K562 (cell line): ENCODE results near the gene HAS3. TPM values are rescaled to one million over a fixed set of nuclear protein-coding genes. Genes with fewer than 3 reads are reported as not detected.
A peak's percentile ranks its signal among the peaks of the same experiment; 100 is the strongest.

ENCODE experiments used
- ATAC-seq: fragments of 200-7000 bp; cut with Tn5 transposase; 3 replicates; pipeline ENCODE4 v1.9.1; 2020; ENCODE audit warnings: moderate library complexity
- BruUV-seq: library from RNA; stranded (reverse); fragments of 400-500 nt; replicated peaks from 2 replicates; lab custom pipeline; 2021; lab: Mats Ljungman, UMichigan
- CTCF ChIA-PET: fragments of 300-600 bp; formaldehyde crosslinking; extraction: SDS; loops from one replicate; lab custom pipeline; 2021; ENCODE audit warnings: low intra/inter-chr PET ratio; lab: Yijun Ruan, JAX
- POLR2A ChIA-PET: fragments of 300-600, 350-650 bp; sonication (Branson Sonifier 250); formaldehyde crosslinking; extraction: SDS; loops from one replicate; lab custom pipeline; 2021; ENCODE audit warnings: antibody characterized with exemption, inconsistent platforms; lab: Yijun Ruan, JAX
- DNase-seq, 4 experiments: peaks; one replicate each; pipeline versions ENCODE4 v3.0.0 to v3.0.0-alpha.2; 2011 to 2018; ENCODE audit warnings: low spot score in 3 of 4, mixed read lengths in 3 of 4; ENCODE audit errors: extremely low read depth in 1 of 4
- FAIRE-seq: peaks from 2 replicates; lab custom pipeline; 2011; peaks lifted over from hg19 to GRCh38; lab: Jason Lieb, UNC
- H2AFZ ChIP-seq: 2 replicates; pipeline ENCODE4 v1.6.0; 2011; ENCODE audit warnings: low read depth, low read length, control low read depth, inconsistent platforms
- H3K27ac ChIP-seq: fragments of 200-600 bp; 3 replicates; pipeline ENCODE4 v1.8.0; 2011; ENCODE audit warnings: low read depth, mild to moderate bottlenecking, control low read depth, inconsistent platforms, low read length, moderate library complexity, mixed read lengths; ENCODE audit errors: extremely low read depth
- H3K27me3 ChIP-seq, 2 experiments: fragments of 300-600 bp in 1 of 2; 2 replicates in 1 of 2; 3 replicates in 1 of 2; pipeline versions ENCODE4 v1.6.0 to v1.8.0; 2011; ENCODE audit warnings: inconsistent platforms in 2 of 2, low read length in 2 of 2, mild to moderate bottlenecking in 1 of 2, mixed read lengths in 1 of 2, moderate library complexity in 1 of 2; ENCODE audit not compliant: control insufficient read depth in 2 of 2, insufficient read depth in 2 of 2
- H3K36me3 ChIP-seq: fragments of 300-600 bp; 3 replicates; pipeline ENCODE4 v1.8.0; 2011; ENCODE audit warnings: mild to moderate bottlenecking, low read length, inconsistent platforms; ENCODE audit not compliant: control insufficient read depth, insufficient read depth
- H3K4me1 ChIP-seq, 2 experiments: fragments of 200-600 bp in 1 of 2; replicated peaks in 1 of 2; 2 replicates in 1 of 2; 3 replicates in 1 of 2; pipeline versions ENCODE4 v1.5.1 to v1.8.0; 2011; ENCODE audit warnings: inconsistent platforms in 2 of 2, low read length in 2 of 2, mild to moderate bottlenecking in 1 of 2, mixed read lengths in 1 of 2, moderate library complexity in 1 of 2; ENCODE audit not compliant: control insufficient read depth in 2 of 2, insufficient read depth in 2 of 2
- H3K4me2 ChIP-seq: 2 replicates; pipeline ENCODE4 v1.6.1; 2011; ENCODE audit warnings: low read length, control low read depth, inconsistent platforms, mixed read lengths; ENCODE audit not compliant: insufficient read depth
- H3K4me3 ChIP-seq: fragments of 200-600 bp; sonication (generic), shearing (Covaris generic); 2 replicates; pipeline ENCODE4 v1.5.1; 2016; ENCODE audit warnings: control low read depth, inconsistent platforms
- H3K79me2 ChIP-seq: fragments of 200-600 bp; 3 replicates; pipeline ENCODE4 v1.8.0; 2011; ENCODE audit warnings: low read length, inconsistent platforms; ENCODE audit not compliant: control insufficient read depth, insufficient read depth
- H3K9ac ChIP-seq, 2 experiments: 2 replicates each; pipeline versions ENCODE4 v1.6.0 to v1.6.1; 2011; ENCODE audit warnings: low read depth in 2 of 2, low read length in 2 of 2, control low read depth in 1 of 2, inconsistent platforms in 1 of 2, mild to moderate bottlenecking in 1 of 2, mixed read lengths in 1 of 2; ENCODE audit not compliant: insufficient read depth in 1 of 2
- H3K9me1 ChIP-seq: one replicate; pipeline ENCODE4 v1.6.0; 2011; ENCODE audit warnings: inconsistent platforms, mild to moderate bottlenecking, low read length, moderate library complexity; ENCODE audit not compliant: control insufficient read depth, insufficient read depth
- H3K9me3 ChIP-seq: replicated peaks from 2 replicates; pipeline ENCODE4 v1.5.1; 2011; ENCODE audit warnings: low read depth, low read length, inconsistent platforms; ENCODE audit not compliant: control insufficient read depth, insufficient read depth
- H4K20me1 ChIP-seq: replicated peaks from 2 replicates; pipeline ENCODE4 v1.6.1; 2011; ENCODE audit warnings: low read length, inconsistent platforms, mixed read lengths; ENCODE audit not compliant: control insufficient read depth, insufficient read depth
- CC2D1A ChIP-seq: fragments of 450-650 bp; IDR thresholded peaks from 2 replicates; pipeline ENCODE4 v1.6.1; 2017; ENCODE audit warnings: mild to moderate bottlenecking
- L3MBTL2 ChIP-seq: fragments of 450-650 bp; IDR thresholded peaks from 2 replicates; pipeline ENCODE4 v1.6.1; 2016; ENCODE audit warnings: mild to moderate bottlenecking, moderate library complexity
- MEIS2 ChIP-seq: fragments of 450-650 bp; IDR thresholded peaks from 2 replicates; pipeline ENCODE4 v1.6.1; 2014; ENCODE audit warnings: mild to moderate bottlenecking; ENCODE audit not compliant: partially characterized antibody
- MXI1 ChIP-seq: IDR thresholded peaks from 2 replicates; pipeline ENCODE4 v1.6.1; 2011; ENCODE audit warnings: low read depth, mild to moderate bottlenecking, improper control_type of control experiment, low read length
- NONO ChIP-seq, 2 experiments: fragments of 200-400 bp in 1 of 2; fragments of 450-650 bp in 1 of 2; formaldehyde crosslinking in 1 of 2; IDR thresholded peaks; 2 replicates each; pipeline ENCODE4 v1.6.1; 2017; ENCODE audit warnings: low read depth in 2 of 2, mild to moderate bottlenecking in 2 of 2, moderate library complexity in 2 of 2, low read length in 1 of 2
- POLR2A ChIP-seq: fragments of 450-650 bp; conservative IDR thresholded peaks from 2 replicates; pipeline ENCODE4 v1.6.1; 2016
- SAP30 ChIP-seq: fragments of 200-600 bp; sonication (generic); IDR thresholded peaks from 2 replicates; pipeline ENCODE4 v1.6.1; 2012; ENCODE audit warnings: borderline replicate concordance, low read depth, mild to moderate bottlenecking, moderate library complexity, low read length, control low read depth, inconsistent platforms; ENCODE audit not compliant: insufficient read depth, poor library complexity, severe bottlenecking
- TFAM ChIP-seq: fragments of 250-450 bp; sonication (Bioruptor Pico); conservative IDR thresholded peaks from 2 replicates; pipeline ENCODE4 v1.5.0; 2021; ENCODE audit warnings: mild to moderate bottlenecking, moderate library complexity
- VEZF1 ChIP-seq: fragments of 200-800 bp; sonication (Bioruptor generic); IDR thresholded peaks from 2 replicates; pipeline ENCODE4 v1.6.1; 2017; ENCODE audit warnings: missing genetic modification characterization, missing compliant biosample characterization
- ZNF143 ChIP-seq: sonication (generic); formaldehyde crosslinking; IDR thresholded peaks from 2 replicates; pipeline ENCODE4 v1.9.0; 2022; ENCODE audit warnings: mild to moderate bottlenecking, missing genetic modification reagents
- WGBS: fragments of 100-300 bp; shearing (Covaris generic); methylation state at CpG from one replicate; pipeline ENCODE4 v1.1.6; 2016; ENCODE audit warnings: low coverage, mixed read lengths; ENCODE audit not compliant: insufficient coverage; ENCODE audit errors: missing lambda C conversion rate; 5-methylcytosine and 5-hydroxymethylcytosine counted together
- in situ Hi-C: fragments of 300-500 bp; cut with MboI; formaldehyde crosslinking; loops from 4 replicates; pipeline ENCODE4 v1.15.0; 2018; ENCODE audit warnings: inconsistent platforms, mixed read lengths
- intact Hi-C: fragments of 100-400 bp; cut with micrococcal nuclease; formaldehyde crosslinking; loops from 2 replicates; pipeline ENCODE4 v1.14.2; 2022
- polyA plus RNA-seq, 8 experiments: library from polyadenylated mRNA; depleted of rRNA in 4 of 8; stranded (reverse) in 5 of 8; unstranded in 3 of 8; fragments of >200 nt; fragmentation: Nextera tagmentation in 2 of 8; fragmentation: Illumina TruSeq in 1 of 8; extraction: Ambion mirVana in 2 of 8; extraction: Trizol in 1 of 8; gene quantifications; 2 replicates each; pipeline versions ENCODE4 v1.2.1 to v1.2.3, GENCODE V29; 2011 to 2014; ENCODE audit warnings: inconsistent platforms in 1 of 8, missing spikeins in 1 of 8
- total RNA-seq, 7 experiments: library from RNA; depleted of rRNA in 6 of 7; stranded (reverse); fragments of >200 nt in 6 of 7; fragmentation: Illumina TruSeq in 2 of 7; extraction: Trizol in 2 of 7; gene quantifications; 2 replicates each; pipeline versions ENCODE4 v1.2.1 to v1.2.3, GENCODE V29; 2011 to 2021; ENCODE audit warnings: low replicate concordance in 1 of 7
- TF ChIP-seq, protein P1 (sequence below): sonication (generic); formaldehyde crosslinking; IDR thresholded peaks from 2 replicates; pipeline ENCODE4 v1.8.1; 2023; ENCODE audit warnings: missing genetic modification reagents, mild to moderate bottlenecking, borderline replicate concordance
- TF ChIP-seq, protein P2 (sequence below): fragments of 450-650 bp; formaldehyde crosslinking; conservative IDR thresholded peaks from 2 replicates; pipeline ENCODE4 v1.4.0; 2022; ENCODE audit warnings: mild to moderate bottlenecking, missing genetic modification characterization

The HAS3 gene
- total and polyA plus RNA-seq, 9 of the 15 experiments (the other 6 are each of a cell fraction or from before 2014, with no cell fraction given), result 0.04 to 0.33 (median 0.13) TPM; not detected in 1

DNA sequence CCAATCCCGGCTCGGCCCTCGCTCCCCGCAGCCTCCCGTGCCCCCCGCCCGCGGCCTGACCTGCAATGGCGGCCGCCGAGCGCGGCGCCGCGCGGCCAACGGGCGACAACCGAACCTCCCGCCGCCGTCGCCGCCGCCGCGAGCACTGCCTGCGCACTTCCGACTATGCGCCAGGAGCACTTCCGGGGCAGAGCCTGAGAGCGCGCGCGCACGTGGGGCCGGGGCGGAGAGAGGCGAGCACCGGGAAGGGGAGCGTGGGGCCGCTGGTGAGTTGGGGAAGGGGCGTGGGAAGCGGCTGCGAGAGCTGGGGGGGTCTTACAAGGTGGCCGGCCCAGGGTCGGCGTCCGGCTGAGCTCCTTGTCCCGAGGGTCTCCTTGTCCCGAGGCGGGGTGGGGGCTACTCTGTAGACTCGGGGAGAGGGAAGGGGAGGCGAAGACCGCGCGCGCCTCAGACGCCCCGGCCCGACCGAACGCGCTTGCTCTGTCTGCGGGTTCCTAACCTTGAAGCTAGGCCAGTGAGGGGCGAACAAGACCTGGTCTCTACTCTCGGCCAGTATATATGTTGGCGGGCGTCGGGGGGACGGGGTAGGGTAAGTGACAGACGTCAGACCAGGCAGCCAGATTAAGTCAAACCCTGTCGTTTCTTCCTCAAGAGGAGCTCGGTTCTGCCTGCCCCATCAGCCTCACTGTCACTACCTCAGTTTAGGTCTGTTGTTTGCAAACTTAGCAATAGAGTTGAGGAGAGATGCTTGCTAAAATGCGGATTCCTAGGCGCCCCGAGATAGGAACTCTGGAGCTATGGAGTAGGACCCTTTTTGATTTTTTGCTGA lies 27.2 kb downstream of the HAS3 start, which contains the start of the genes CHTF8 and UTP4:
TSS of gene CHTF8 (minus strand) at position 165 of the 829 bp plus-strand sequence. CDS start 11,130 bp downstream, outside the sequence.
TSS of gene UTP4 (plus strand) at position 226 of the 829 bp plus-strand sequence. CDS start 811 bp downstream, outside the sequence.
- no peaks in the 10 kb centered on the region for H3K9me3 ChIP-seq
- H3K4me1 ChIP-seq, result peaks cover 9 to 17% of the 10 kb centered on the region in 2 experiments; a peak in 3 of 5 replicates
- peak; percentile 23 for FAIRE-seq
- H3K36me3 ChIP-seq, result peaks cover 71% of the 10 kb centered on the region
- intact Hi-C loops (no loop called here), in situ Hi-C loops (no loop called here)
- H3K9me1 ChIP-seq, result no peaks in the 10 kb centered on the region
- H3K9ac ChIP-seq, result peak within 1 kb of the TSS; percentile 99
- POLR2A ChIA-PET, result interaction anchor here (0.6 to 1.1 kb wide), 10 partner anchors 9 to 453 kb away, joined by 3 to 5 read pairs (median 3); no protein-coding TSS in a partner anchor
- peak within 1 kb of the TSS; percentile 78 for H2AFZ ChIP-seq
- H3K4me2 ChIP-seq, result peak within 1 kb of the TSS; percentile 94
- no peaks in the 10 kb centered on the region; the same call in 1 of the 2 replicates for H4K20me1 ChIP-seq
- peak; percentile 83 to 93 (median 87) for DNase-seq
- peaks cover 97% of the 10 kb centered on the region for H3K79me2 ChIP-seq
- H3K4me3 ChIP-seq, result peak within 1 kb of the TSS; percentile 84
- WGBS, result 0% methylated on average over 28 of the region's 78 CpGs
- peak within 1 kb of the TSS; percentile 94 for H3K27ac ChIP-seq
- peak; percentile 92 for ATAC-seq
- no peaks in the 10 kb centered on the region for H3K27me3 ChIP-seq
- CTCF ChIA-PET, result interaction anchor here (0.6 kb wide), 1 partner anchor 37 kb away, joined by 3 read pairs; no protein-coding TSS in a partner anchor
- BruUV-seq, result TSS peak; percentile 54
- TF ChIP-seq, protein P1, sequence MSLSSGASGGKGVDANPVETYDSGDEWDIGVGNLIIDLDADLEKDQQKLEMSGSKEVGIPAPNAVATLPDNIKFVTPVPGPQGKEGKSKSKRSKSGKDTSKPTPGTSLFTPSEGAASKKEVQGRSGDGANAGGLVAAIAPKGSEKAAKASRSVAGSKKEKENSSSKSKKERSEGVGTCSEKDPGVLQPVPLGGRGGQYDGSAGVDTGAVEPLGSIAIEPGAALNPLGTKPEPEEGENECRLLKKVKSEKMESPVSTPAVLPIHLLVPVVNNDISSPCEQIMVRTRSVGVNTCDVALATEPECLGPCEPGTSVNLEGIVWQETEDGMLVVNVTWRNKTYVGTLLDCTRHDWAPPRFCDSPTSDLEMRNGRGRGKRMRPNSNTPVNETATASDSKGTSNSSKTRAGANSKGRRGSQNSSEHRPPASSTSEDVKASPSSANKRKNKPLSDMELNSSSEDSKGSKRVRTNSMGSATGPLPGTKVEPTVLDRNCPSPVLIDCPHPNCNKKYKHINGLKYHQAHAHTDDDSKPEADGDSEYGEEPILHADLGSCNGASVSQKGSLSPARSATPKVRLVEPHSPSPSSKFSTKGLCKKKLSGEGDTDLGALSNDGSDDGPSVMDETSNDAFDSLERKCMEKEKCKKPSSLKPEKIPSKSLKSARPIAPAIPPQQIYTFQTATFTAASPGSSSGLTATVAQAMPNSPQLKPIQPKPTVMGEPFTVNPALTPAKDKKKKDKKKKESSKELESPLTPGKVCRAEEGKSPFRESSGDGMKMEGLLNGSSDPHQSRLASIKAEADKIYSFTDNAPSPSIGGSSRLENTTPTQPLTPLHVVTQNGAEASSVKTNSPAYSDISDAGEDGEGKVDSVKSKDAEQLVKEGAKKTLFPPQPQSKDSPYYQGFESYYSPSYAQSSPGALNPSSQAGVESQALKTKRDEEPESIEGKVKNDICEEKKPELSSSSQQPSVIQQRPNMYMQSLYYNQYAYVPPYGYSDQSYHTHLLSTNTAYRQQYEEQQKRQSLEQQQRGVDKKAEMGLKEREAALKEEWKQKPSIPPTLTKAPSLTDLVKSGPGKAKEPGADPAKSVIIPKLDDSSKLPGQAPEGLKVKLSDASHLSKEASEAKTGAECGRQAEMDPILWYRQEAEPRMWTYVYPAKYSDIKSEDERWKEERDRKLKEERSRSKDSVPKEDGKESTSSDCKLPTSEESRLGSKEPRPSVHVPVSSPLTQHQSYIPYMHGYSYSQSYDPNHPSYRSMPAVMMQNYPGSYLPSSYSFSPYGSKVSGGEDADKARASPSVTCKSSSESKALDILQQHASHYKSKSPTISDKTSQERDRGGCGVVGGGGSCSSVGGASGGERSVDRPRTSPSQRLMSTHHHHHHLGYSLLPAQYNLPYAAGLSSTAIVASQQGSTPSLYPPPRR, result no peak
- TF ChIP-seq, protein P2, sequence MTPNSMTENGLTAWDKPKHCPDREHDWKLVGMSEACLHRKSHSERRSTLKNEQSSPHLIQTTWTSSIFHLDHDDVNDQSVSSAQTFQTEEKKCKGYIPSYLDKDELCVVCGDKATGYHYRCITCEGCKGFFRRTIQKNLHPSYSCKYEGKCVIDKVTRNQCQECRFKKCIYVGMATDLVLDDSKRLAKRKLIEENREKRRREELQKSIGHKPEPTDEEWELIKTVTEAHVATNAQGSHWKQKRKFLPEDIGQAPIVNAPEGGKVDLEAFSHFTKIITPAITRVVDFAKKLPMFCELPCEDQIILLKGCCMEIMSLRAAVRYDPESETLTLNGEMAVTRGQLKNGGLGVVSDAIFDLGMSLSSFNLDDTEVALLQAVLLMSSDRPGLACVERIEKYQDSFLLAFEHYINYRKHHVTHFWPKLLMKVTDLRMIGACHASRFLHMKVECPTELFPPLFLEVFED (CRISPR knock-in tag), result peak; percentile 93; the same call in 1 of the 2 replicates
- TF ChIP-seq POLR2A, result peak; percentile 76
- peak; percentile 91 for TF ChIP-seq VEZF1
- TF ChIP-seq MXI1, result peak; percentile 91
- peak; percentile 70 for TF ChIP-seq L3MBTL2
- peak; percentile 37 for TF ChIP-seq MEIS2
- no peak for TF ChIP-seq ZNF143 (CRISPR knock-in tag)
- peak; percentile 83 to 85 for TF ChIP-seq NONO (IDR thresholded peaks at IDR 0.05; ENCODE audit: low read depth in 2 of 2, low read length in 1 of 2)
- peak; percentile 96 for TF ChIP-seq SAP30
- TF ChIP-seq TFAM (CRISPR knock-in tag), result no peak
- no peak for TF ChIP-seq CC2D1A
